GM12878 (cell line): ENCODE data around the gene SMC5. TPM values are rescaled to one million over a fixed set of nuclear protein-coding genes. Genes with fewer than 3 reads are reported as not detected.

ENCODE experiments used
- ATAC-seq: fragments of 200-7000 bp; cut with Tn5 transposase; 3 replicates; pipeline ENCODE4 v1.9.1; 2020; ENCODE audit warnings: mild to moderate bottlenecking, moderate library complexity
- BruUV-seq: library from RNA; stranded (reverse); fragments of 400-500 nt; replicated peaks from 2 replicates; lab custom pipeline; 2021; lab: Mats Ljungman, UMichigan
- CTCF ChIA-PET: fragments of 300-600 bp; sonication (Branson Sonifier 250); formaldehyde crosslinking; extraction: SDS; loops from one replicate; lab custom pipeline; 2021; ENCODE audit warnings: inconsistent platforms; lab: Yijun Ruan, JAX
- POLR2A ChIA-PET: fragments of 350-600 bp; formaldehyde crosslinking; extraction: SDS; loops from one replicate; lab custom pipeline; 2021; ENCODE audit warnings: inconsistent platforms; lab: Charles Lee
- RAD21 ChIA-PET: fragments of 300-600 bp; sonication (Branson Sonifier 250); formaldehyde crosslinking; loops from one replicate; lab custom pipeline; 2023; ENCODE audit warnings: antibody characterized with exemption; ENCODE audit not compliant: unreplicated experiment; lab: Charles Lee
- SMC1A ChIA-PET: fragments of 300-600 bp; sonication (Branson Sonifier 250); formaldehyde crosslinking; loops from one replicate; lab custom pipeline; 2023; ENCODE audit not compliant: unreplicated experiment, uncharacterized antibody; lab: Charles Lee
- DNase-seq: peaks from one replicate; pipeline ENCODE4 v3.0.0-alpha.2; 2011; ENCODE audit warnings: low read depth, low spot score
- FAIRE-seq: peaks from 3 replicates; lab custom pipeline; 2011; peaks lifted over from hg19 to GRCh38; lab: Jason Lieb, UNC
- H2AFZ ChIP-seq: 2 replicates; pipeline ENCODE4 v1.6.0; 2011; ENCODE audit warnings: low read depth, low read length, control low read depth; ENCODE audit not compliant: control insufficient read depth
- H3K27ac ChIP-seq: 2 replicates; pipeline ENCODE4 v1.5.1; 2011; ENCODE audit warnings: control low read depth; ENCODE audit not compliant: control insufficient read depth, insufficient read depth
- H3K27me3 ChIP-seq, 2 experiments: replicated peaks in 1 of 2; 2 replicates each; pipeline versions ENCODE4 v1.6.0 to v1.6.1; 2011; ENCODE audit warnings: low read length in 1 of 2; ENCODE audit not compliant: control insufficient read depth in 2 of 2, insufficient read depth in 2 of 2
- H3K36me3 ChIP-seq, 2 experiments: 2 replicates each; pipeline ENCODE4 v1.5.1; 2011; ENCODE audit warnings: low read length in 1 of 2; ENCODE audit not compliant: control insufficient read depth in 2 of 2, insufficient read depth in 2 of 2
- H3K4me1 ChIP-seq: 2 replicates; pipeline ENCODE4 v1.6.1; 2011; ENCODE audit warnings: mild to moderate bottlenecking, low read length, moderate library complexity, mixed read lengths; ENCODE audit not compliant: control insufficient read depth, insufficient read depth
- H3K4me2 ChIP-seq: 2 replicates; pipeline ENCODE4 v1.6.0; 2011; ENCODE audit warnings: control low read depth; ENCODE audit not compliant: control insufficient read depth, insufficient read depth
- H3K4me3 ChIP-seq: fragments of 200-600 bp; sonication (generic); 2 replicates; pipeline ENCODE4 v1.5.1; 2016
- H3K79me2 ChIP-seq: 2 replicates; pipeline ENCODE4 v1.6.0; 2011; ENCODE audit warnings: low read length; ENCODE audit not compliant: control insufficient read depth, insufficient read depth
- H3K9ac ChIP-seq: 2 replicates; pipeline ENCODE4 v1.8.0; 2011; ENCODE audit warnings: low read length, control low read depth, mixed read lengths; ENCODE audit not compliant: control insufficient read depth, insufficient read depth
- H3K9me3 ChIP-seq: replicated peaks from 3 replicates; pipeline ENCODE4 v1.5.1; 2011; ENCODE audit warnings: mild to moderate bottlenecking, low read length; ENCODE audit not compliant: control insufficient read depth, insufficient read depth
- H4K20me1 ChIP-seq: 2 replicates; pipeline ENCODE4 v1.6.0; 2011; ENCODE audit not compliant: control insufficient read depth, insufficient read depth
- CBFB ChIP-seq: IDR thresholded peaks from 2 replicates; pipeline ENCODE4 v1.6.1; 2016; ENCODE audit warnings: antibody characterized with exemption, low read depth
- E2F8 ChIP-seq: fragments of 450-650 bp; IDR thresholded peaks from 2 replicates; pipeline ENCODE4 v1.6.1; 2018; ENCODE audit warnings: mild to moderate bottlenecking, low read depth, moderate library complexity; ENCODE audit not compliant: partially characterized antibody
- EED ChIP-seq: sonication (generic); IDR thresholded peaks from 2 replicates; pipeline ENCODE4 v1.6.1; 2016; ENCODE audit warnings: antibody characterized with exemption, low read depth
- HDAC2 ChIP-seq: fragments of 200-600 bp; sonication (generic); IDR thresholded peaks from 2 replicates; pipeline ENCODE4 v1.6.1; 2017
- HDAC6 ChIP-seq: fragments of 200-600 bp; sonication (generic); IDR thresholded peaks from one replicate; pipeline ENCODE4 v1.8.0; 2017; ENCODE audit warnings: antibody characterized with exemption; ENCODE audit not compliant: unreplicated experiment
- IKZF2 ChIP-seq, 2 experiments: fragments of 450-650 bp; IDR thresholded peaks; 2 replicates each; pipeline ENCODE4 v1.6.1; 2017; ENCODE audit warnings: mild to moderate bottlenecking in 2 of 2, moderate library complexity in 2 of 2
- KDM1A ChIP-seq: fragments of 200-600 bp; sonication (generic); IDR thresholded peaks from 2 replicates; pipeline ENCODE4 v1.6.1; 2016; ENCODE audit warnings: borderline replicate concordance
- MTA3 ChIP-seq: IDR thresholded peaks from 2 replicates; pipeline ENCODE4 v1.6.1; 2012; ENCODE audit warnings: low read length, inconsistent platforms, borderline replicate concordance
- NBN ChIP-seq: fragments of 450-650 bp; IDR thresholded peaks from 2 replicates; pipeline ENCODE4 v1.6.1; 2016
- NR2F1 ChIP-seq: fragments of 450-650 bp; conservative IDR thresholded peaks from 2 replicates; pipeline ENCODE4 v1.6.1; 2017; ENCODE audit warnings: mild to moderate bottlenecking
- POLR2A ChIP-seq: IDR thresholded peaks from 2 replicates; pipeline ENCODE4 v1.6.1; 2011; ENCODE audit warnings: low read depth, mild to moderate bottlenecking, low read length
- RBBP5 ChIP-seq: fragments of 200-600 bp; sonication (generic); conservative IDR thresholded peaks from 2 replicates; pipeline ENCODE4 v1.6.1; 2016
- RELB ChIP-seq: fragments of 450-650 bp; IDR thresholded peaks from 2 replicates; pipeline ENCODE4 v1.6.1; 2017; ENCODE audit warnings: low read depth, mild to moderate bottlenecking, moderate library complexity
- SUZ12 ChIP-seq: fragments of 200-600 bp; sonication (generic); IDR thresholded peaks from one replicate; pipeline ENCODE4 v1.6.1; 2018; ENCODE audit warnings: antibody characterized with exemption, mild to moderate bottlenecking; ENCODE audit not compliant: unreplicated experiment
- TCF7 ChIP-seq: IDR thresholded peaks from 2 replicates; pipeline ENCODE4 v1.6.1; 2014; ENCODE audit warnings: antibody characterized with exemption, borderline replicate concordance
- YBX1 ChIP-seq: fragments of 450-650 bp; IDR thresholded peaks from 2 replicates; pipeline ENCODE4 v1.6.1; 2016; ENCODE audit warnings: antibody characterized with exemption
- ZBED1 ChIP-seq: IDR thresholded peaks from 2 replicates; pipeline ENCODE4 v1.6.1; 2016; ENCODE audit warnings: borderline replicate concordance
- ZNF24 ChIP-seq: fragments of 450-650 bp; IDR thresholded peaks from 2 replicates; pipeline ENCODE4 v1.6.1; 2017; ENCODE audit warnings: antibody characterized with exemption, mild to moderate bottlenecking
- ZSCAN29 ChIP-seq: fragments of 450-650 bp; IDR thresholded peaks from 2 replicates; pipeline ENCODE4 v1.6.1; 2017; ENCODE audit warnings: mild to moderate bottlenecking, moderate library complexity
- WGBS: methylation state at CpG from one replicate; pipeline ENCODE4 v1.1.6; 2016; ENCODE audit warnings: low lambda C conversion rate; ENCODE audit not compliant: insufficient replicate concordance, insufficient coverage; ENCODE audit errors: missing lambda C conversion rate; 5-methylcytosine and 5-hydroxymethylcytosine counted together
- in situ Hi-C: fragments of 300-500 bp; cut with MboI; formaldehyde crosslinking; loops from 9 replicates; pipeline ENCODE4 v1.14.3; 2018; ENCODE audit warnings: mixed read lengths
- intact Hi-C: fragments of 100-400 bp; cut with micrococcal nuclease; formaldehyde crosslinking; loops from one replicate; pipeline ENCODE4 v1.14.2; 2022; ENCODE audit not compliant: unreplicated experiment
- polyA plus RNA-seq, 11 experiments: library from polyadenylated mRNA; depleted of rRNA in 4 of 11; unstranded in 6 of 11; stranded (reverse) in 5 of 11; fragments of >200 nt; fragmentation: Nextera tagmentation in 4 of 11; fragmentation: Illumina TruSeq in 1 of 11; extraction: Ambion mirVana in 4 of 11; extraction: Trizol in 1 of 11; gene quantifications; 1 replicate in 1 of 11; 2 replicates in 10 of 11; pipeline versions ENCODE4 v1.2.1 to v1.2.3, GENCODE V29; 2011 to 2016; ENCODE audit warnings: inconsistent platforms in 2 of 11, missing spikeins in 2 of 11, low read depth in 1 of 11
- total RNA-seq, 4 experiments: library from RNA; depleted of rRNA in 3 of 4; stranded (reverse); fragments of >200 nt in 3 of 4; fragmentation: Illumina TruSeq in 1 of 4; extraction: Trizol in 1 of 4; gene quantifications; 2 replicates each; pipeline versions ENCODE4 v1.2.1 to v1.2.3, GENCODE V29; 2013 to 2021

Gene SMC5
- total and polyA plus RNA-seq, 10 of the 15 experiments (the other 5 are each of a cell fraction or from before 2014, with no cell fraction given) = 6.5 to 47.1 (median 22.9) TPM

- TF ChIP-seq RELB (no peak), HDAC2 (no peak)
Observed at GRCh38 chr9:70257502-70257901, 1.3 kb upstream of the SMC5 start (continued).

GRCh38 chr9:70257991-70258691 lies 637 bp upstream of the SMC5 start:
- BruUV-seq = TSS peak; percentile 87
- no peaks in the 10 kb centered on the region; the same call in 2 of the 3 replicates for H3K9me3 ChIP-seq
- ATAC-seq (peak; percentile 49), FAIRE-seq (no peak), DNase-seq (no peak)
- H3K4me1 ChIP-seq = peaks cover 14% of the 10 kb centered on the region
- ChIA-PET POLR2A (interaction anchor here (0.9 kb wide), 1 partner anchor 262 kb away, joined by 3 read pairs; no protein-coding TSS in a partner anchor), CTCF (interaction anchor here (0.7 to 1.4 kb wide), 3 partner anchors 15 to 345 kb away, joined by 3 to 4 read pairs (median 3); no protein-coding TSS in a partner anchor), RAD21 (interaction anchor here (0.6 to 1.6 kb wide), 3 partner anchors 152 to 344 kb away, joined by 3 to 5 read pairs (median 3); no protein-coding TSS in a partner anchor), SMC1A (interaction anchor here (0.6 to 1.6 kb wide), 2 partner anchors 13 to 1084 kb away, joined by 3 to 4 read pairs; partner anchors contain the start of gene TJP2)
- H3K79me2 ChIP-seq = peaks cover 44% of the 10 kb centered on the region
- peak overlapping the region; percentile 79 for H3K9ac ChIP-seq
- H2AFZ ChIP-seq = peak overlapping the region; percentile 96
- peak overlapping the region; percentile 96 for H3K4me2 ChIP-seq
- H3K27me3 ChIP-seq = no peaks in the 10 kb centered on the region
- no peaks in the 10 kb centered on the region for H4K20me1 ChIP-seq
- 12% methylated on average over 27 of the region's 27 CpGs for WGBS
- intact Hi-C loops = no loop called here
- H3K4me3 ChIP-seq = peak overlapping the region; percentile 85
- 0 out of 4 replicates have a peak, but pooled peaks cover 0 to 6% of the 10 kb centered on the region in 2 experiments for H3K36me3 ChIP-seq
- in situ Hi-C loops = loop anchor here (25.0 kb wide), 2 partner anchors 496 to 1654 kb away; partner anchors contain the start of genes ABHD17B, C9orf85 and PTAR1
- peak overlapping the region; percentile 93 for H3K27ac ChIP-seq
- TF ChIP-seq NR2F1 = no peak
- TF ChIP-seq SUZ12 = no peak
- no peak for TF ChIP-seq MTA3
- no peak for TF ChIP-seq NBN
- no peak for TF ChIP-seq TCF7
- no peak for TF ChIP-seq KDM1A
- TF ChIP-seq E2F8 = no peak
- TF ChIP-seq ZNF24 = no peak
- peak; percentile 16 to 52; a peak in 3 of 4 replicates for TF ChIP-seq IKZF2 (IDR thresholded peaks at IDR 0.05)
- no peak for TF ChIP-seq ZBED1
- peak; percentile 55 for TF ChIP-seq EED
- TF ChIP-seq ZSCAN29 = no peak
- no peak for TF ChIP-seq POLR2A
- no peak for TF ChIP-seq YBX1
- no peak for TF ChIP-seq RBBP5
- TF ChIP-seq CBFB = no peak
- no peak for TF ChIP-seq HDAC6
